Esophagus squamous epithelium (tissue), 4 donors: ENCODE results near the gene TCF21.

Experiments
- POLR2A ChIP-seq, 4 donors: fragments of 450-650 bp; IDR thresholded peaks; one replicate each; pipeline ENCODE4 v1.6.1; 2017; ENCODE audit warnings: antibody characterized with exemption in 4 of 4, mild to moderate bottlenecking in 4 of 4, moderate library complexity in 3 of 4
- TF ChIP-seq, protein P1 (sequence below), 6 experiments: fragments of 450-650 bp in 4 of 6; fragments of 200-600 bp in 2 of 6; sonication (generic) in 2 of 6; IDR thresholded peaks; one replicate each; pipeline ENCODE4 v1.5.1; 2016 to 2019; ENCODE audit warnings: antibody characterized with exemption in 6 of 6, mild to moderate bottlenecking in 4 of 6, moderate library complexity in 4 of 6

DNA sequence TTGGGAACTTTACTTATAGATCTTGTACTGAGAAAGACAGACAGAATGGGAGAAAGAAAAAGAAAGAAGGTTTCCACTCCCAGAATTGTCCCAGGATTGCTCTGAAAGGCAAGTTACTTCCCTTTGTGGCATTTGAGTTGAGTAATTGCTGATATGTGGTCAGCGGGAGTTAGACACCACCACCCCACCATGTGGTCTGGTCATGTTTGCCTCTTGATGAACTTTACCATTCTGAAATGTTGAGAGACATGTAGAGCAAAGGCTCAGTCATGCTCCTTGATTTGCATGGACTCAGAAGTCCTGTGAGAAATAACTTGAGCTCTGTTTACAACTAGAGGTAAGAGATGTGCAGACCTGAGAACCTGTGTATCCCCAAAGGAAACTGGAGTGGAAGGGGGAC lies 17.1 kb downstream of the TCF21 start:
- TF ChIP-seq, protein P1, sequence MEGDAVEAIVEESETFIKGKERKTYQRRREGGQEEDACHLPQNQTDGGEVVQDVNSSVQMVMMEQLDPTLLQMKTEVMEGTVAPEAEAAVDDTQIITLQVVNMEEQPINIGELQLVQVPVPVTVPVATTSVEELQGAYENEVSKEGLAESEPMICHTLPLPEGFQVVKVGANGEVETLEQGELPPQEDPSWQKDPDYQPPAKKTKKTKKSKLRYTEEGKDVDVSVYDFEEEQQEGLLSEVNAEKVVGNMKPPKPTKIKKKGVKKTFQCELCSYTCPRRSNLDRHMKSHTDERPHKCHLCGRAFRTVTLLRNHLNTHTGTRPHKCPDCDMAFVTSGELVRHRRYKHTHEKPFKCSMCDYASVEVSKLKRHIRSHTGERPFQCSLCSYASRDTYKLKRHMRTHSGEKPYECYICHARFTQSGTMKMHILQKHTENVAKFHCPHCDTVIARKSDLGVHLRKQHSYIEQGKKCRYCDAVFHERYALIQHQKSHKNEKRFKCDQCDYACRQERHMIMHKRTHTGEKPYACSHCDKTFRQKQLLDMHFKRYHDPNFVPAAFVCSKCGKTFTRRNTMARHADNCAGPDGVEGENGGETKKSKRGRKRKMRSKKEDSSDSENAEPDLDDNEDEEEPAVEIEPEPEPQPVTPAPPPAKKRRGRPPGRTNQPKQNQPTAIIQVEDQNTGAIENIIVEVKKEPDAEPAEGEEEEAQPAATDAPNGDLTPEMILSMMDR (IDR thresholded peaks at IDR 0.05): no peak
- TF ChIP-seq POLR2A (IDR thresholded peaks at IDR 0.05): no peak
